Loucy (cell line): ENCODE results near the gene DOCK8.

Experiments used
- EZH2phosphoT487 ChIP-seq: fragments of 200-600 bp; IDR thresholded peaks from 2 replicates; pipeline ENCODE4 v1.6.1; 2018; ENCODE audit warnings: antibody characterized with exemption, mild to moderate bottlenecking, moderate library complexity, borderline replicate concordance
- TF ChIP-seq, protein P1 (sequence below): fragments of 200-600 bp; sonication (generic); conservative IDR thresholded peaks from 2 replicates; pipeline ENCODE4 v1.5.1; 2014; ENCODE audit warnings: mild to moderate bottlenecking, antibody characterized with exemption, low read length

DNA sequence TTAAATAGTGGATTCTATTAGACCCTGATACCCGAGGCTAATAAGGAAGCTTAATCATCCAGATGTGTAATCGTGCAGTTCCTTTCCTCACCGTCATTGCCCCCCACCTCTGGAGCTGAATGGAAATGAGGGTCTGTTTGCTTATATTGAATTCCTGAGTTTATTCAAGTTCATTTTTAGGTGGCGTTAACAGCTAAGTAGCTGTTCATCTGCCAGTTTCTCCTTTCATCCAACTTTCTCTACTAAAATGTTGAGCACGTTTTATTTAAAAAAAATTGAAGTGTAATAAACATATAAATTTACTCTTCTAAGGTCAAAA lies 291.0 kb downstream of the DOCK8 start:
- TF ChIP-seq, protein P1, sequence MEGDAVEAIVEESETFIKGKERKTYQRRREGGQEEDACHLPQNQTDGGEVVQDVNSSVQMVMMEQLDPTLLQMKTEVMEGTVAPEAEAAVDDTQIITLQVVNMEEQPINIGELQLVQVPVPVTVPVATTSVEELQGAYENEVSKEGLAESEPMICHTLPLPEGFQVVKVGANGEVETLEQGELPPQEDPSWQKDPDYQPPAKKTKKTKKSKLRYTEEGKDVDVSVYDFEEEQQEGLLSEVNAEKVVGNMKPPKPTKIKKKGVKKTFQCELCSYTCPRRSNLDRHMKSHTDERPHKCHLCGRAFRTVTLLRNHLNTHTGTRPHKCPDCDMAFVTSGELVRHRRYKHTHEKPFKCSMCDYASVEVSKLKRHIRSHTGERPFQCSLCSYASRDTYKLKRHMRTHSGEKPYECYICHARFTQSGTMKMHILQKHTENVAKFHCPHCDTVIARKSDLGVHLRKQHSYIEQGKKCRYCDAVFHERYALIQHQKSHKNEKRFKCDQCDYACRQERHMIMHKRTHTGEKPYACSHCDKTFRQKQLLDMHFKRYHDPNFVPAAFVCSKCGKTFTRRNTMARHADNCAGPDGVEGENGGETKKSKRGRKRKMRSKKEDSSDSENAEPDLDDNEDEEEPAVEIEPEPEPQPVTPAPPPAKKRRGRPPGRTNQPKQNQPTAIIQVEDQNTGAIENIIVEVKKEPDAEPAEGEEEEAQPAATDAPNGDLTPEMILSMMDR, result no peak
- TF ChIP-seq EZH2phosphoT487, result no peak
